HCT116 (cell line): Measurements from ENCODE around the gene CDH4.

ENCODE experiments used
- CTCF ChIP-seq, 3 experiments: fragments of 200-600 bp in 1 of 3; sonication (generic) in 1 of 3; IDR thresholded peaks in 2 of 3; conservative IDR thresholded peaks in 1 of 3; 2 replicates each; pipeline ENCODE4 v1.5.1; 2012 to 2017; ENCODE audit warnings: low read depth in 2 of 3, low read length in 2 of 3, antibody characterized with exemption in 1 of 3, borderline replicate concordance in 1 of 3, control low read depth in 1 of 3, mild to moderate bottlenecking in 1 of 3, mixed read lengths in 1 of 3, mixed run types in 1 of 3, moderate library complexity in 1 of 3; ENCODE audit not compliant: insufficient read depth in 1 of 3
- EZH2phosphoT487 ChIP-seq: fragments of 200-600 bp; IDR thresholded peaks from 2 replicates; pipeline ENCODE4 v1.6.1; 2018; ENCODE audit warnings: antibody characterized with exemption, borderline replicate concordance
- JUND ChIP-seq: IDR thresholded peaks from 2 replicates; pipeline ENCODE4 v1.6.1; 2012
- MAX ChIP-seq: IDR thresholded peaks from 2 replicates; pipeline ENCODE4 v1.6.1; 2012
- POLR2A ChIP-seq: IDR thresholded peaks from 2 replicates; pipeline ENCODE4 v1.7.0; 2011; ENCODE audit warnings: borderline replicate concordance; ENCODE audit not compliant: insufficient read depth, insufficient read length; ENCODE audit errors: extremely low read depth
- POLR2AphosphoS5 ChIP-seq: IDR thresholded peaks from 2 replicates; pipeline ENCODE4 v1.6.1; 2011; ENCODE audit warnings: mild to moderate bottlenecking, low read depth, low read length, moderate library complexity
- REST ChIP-seq: IDR thresholded peaks from 2 replicates; pipeline ENCODE4 v1.6.1; 2012; ENCODE audit warnings: low read depth
- SP1 ChIP-seq: IDR thresholded peaks from 2 replicates; pipeline ENCODE4 v1.6.1; 2012; ENCODE audit warnings: low read depth
- TCF7L2 ChIP-seq: IDR thresholded peaks from 2 replicates; pipeline ENCODE4 v1.7.0; 2011; ENCODE audit warnings: borderline replicate concordance, inconsistent platforms; ENCODE audit not compliant: insufficient read depth, insufficient read length; ENCODE audit errors: extremely low read depth
- YY1 ChIP-seq: IDR thresholded peaks from 2 replicates; pipeline ENCODE4 v1.6.1; 2011; ENCODE audit warnings: low read length, low read depth, moderate library complexity, mild to moderate bottlenecking; ENCODE audit not compliant: insufficient replicate concordance; ENCODE audit errors: extremely low read depth
- ZFX ChIP-seq: fragments of 450-650 bp; IDR thresholded peaks from 2 replicates; pipeline ENCODE4 v1.6.1; 2017
- ZNF274 ChIP-seq: fragments of 200-500 bp; sonication (Bioruptor generic); IDR thresholded peaks from 2 replicates; pipeline ENCODE4 v1.6.1; 2014; ENCODE audit warnings: mild to moderate bottlenecking, low read depth, low read length, inconsistent platforms

GRCh38 chr20:61543931-61544745 lies 292.1 kb downstream of the CDH4 start:
- TF ChIP-seq CTCF (IDR thresholded peaks at IDR 0.05 in 2 of 3, conservative IDR thresholded peaks at IDR 0.05 in 1 of 3; ENCODE audit: borderline replicate concordance in 1 of 3, insufficient read depth in 1 of 3, low read depth in 2 of 3, low read length in 2 of 3), result no peak
- TF ChIP-seq EZH2phosphoT487, result no peak
- TF ChIP-seq YY1, result no peak
- TF ChIP-seq MAX, result no peak
- no peak for TF ChIP-seq JUND
- TF ChIP-seq REST, result no peak
- TF ChIP-seq ZNF274, result no peak
- no peak for TF ChIP-seq POLR2A
- no peak for TF ChIP-seq SP1
- TF ChIP-seq TCF7L2, result no peak
- no peak for TF ChIP-seq POLR2AphosphoS5
- TF ChIP-seq ZFX, result no peak
